GM19372 (cell line): ENCODE measurements around the gene WDFY4.

Experiments
- ATAC-seq: cut with Tn5 transposase; IDR thresholded peaks from one replicate; pipeline ENCODE4 v1.9.1; 2021; ENCODE audit warnings: mild to moderate bottlenecking, low read depth, moderate library complexity; ENCODE audit not compliant: unreplicated experiment

WDFY4 gene

DNA sequence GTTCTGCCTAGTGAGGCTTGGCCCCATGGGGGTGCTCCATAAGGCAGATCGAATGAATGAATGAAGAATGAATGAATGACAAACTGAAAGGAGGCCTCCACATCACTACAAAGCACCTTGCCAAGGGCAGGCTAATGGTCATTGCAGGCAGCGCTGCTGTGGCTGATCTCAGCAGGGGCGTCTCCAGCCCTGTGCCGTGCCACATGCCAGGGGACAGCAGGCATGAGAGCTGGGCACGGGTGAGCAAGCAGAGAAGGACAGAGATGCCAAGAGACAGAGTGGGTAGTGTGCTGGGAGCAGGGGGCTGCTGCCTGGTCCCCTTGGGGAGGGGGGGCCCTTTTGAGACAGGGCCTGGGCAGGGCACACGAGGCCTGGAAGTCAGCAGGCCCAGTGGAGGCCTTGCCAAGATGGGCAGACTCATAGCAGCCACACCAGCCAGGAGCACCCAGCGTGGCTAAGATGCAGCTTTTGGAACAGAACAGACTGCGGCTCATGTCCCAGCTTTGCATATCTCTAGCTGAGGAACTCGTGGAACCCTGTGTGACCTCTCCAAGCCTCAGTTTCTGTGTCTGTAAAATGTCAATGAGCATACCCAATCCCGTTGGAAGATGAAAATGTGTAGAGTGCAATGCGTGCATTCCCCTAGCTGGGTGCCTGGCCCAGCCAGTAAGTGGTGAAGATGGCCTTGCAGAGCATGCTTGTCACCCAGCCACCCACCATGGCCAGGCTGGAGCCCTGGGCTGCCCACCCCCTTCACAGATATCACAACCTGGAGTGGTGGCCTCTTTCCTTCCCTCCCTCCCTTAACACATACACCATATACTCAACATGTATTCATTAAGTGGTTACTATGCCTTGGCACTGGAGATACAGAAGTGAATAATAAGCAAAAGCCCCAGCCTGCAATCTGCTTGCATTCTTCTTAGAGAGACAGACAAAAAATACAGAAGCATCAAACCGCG, 316.0 kb downstream of the WDFY4 start:
- ATAC-seq: no peak

GRCh38 chr10:49001402-49001801, 316.7 kb downstream of the WDFY4 start:
- ATAC-seq: no peak

- no peak for ATAC-seq
Measured at GRCh38 chr10:49001870-49002672, 317.4 kb downstream of the WDFY4 start.

GRCh38 chr10:49005270-49005669, 320.6 kb downstream of the WDFY4 start:
- ATAC-seq: no peak

- ATAC-seq: no peak
Measured at GRCh38 chr10:49007129-49007528, 322.5 kb downstream of the WDFY4 start.

DNA sequence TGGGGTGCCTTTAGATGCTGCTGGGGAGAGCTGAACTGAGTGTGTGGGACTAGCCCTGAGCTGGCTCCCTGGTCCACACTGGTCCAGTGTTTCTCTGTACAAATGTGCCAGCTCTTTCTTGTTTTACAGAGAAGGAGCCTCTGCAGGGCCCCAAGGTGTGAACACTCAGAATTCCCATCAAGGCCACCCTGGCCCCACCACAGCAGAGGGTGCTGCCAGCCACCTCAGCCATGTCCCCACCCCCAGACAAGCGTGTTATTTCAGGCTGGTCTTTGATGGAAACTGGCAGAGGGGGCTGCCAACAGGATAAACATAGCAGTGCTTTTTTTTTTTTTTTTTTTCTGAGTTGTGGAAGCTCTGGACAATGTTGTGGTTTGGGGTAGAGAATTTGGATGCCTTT, 323.4 kb downstream of the WDFY4 start:
- no peak for ATAC-seq

GRCh38 chr10:49008505-49009198, 324.0 kb downstream of the WDFY4 start:
- ATAC-seq: no peak

DNA sequence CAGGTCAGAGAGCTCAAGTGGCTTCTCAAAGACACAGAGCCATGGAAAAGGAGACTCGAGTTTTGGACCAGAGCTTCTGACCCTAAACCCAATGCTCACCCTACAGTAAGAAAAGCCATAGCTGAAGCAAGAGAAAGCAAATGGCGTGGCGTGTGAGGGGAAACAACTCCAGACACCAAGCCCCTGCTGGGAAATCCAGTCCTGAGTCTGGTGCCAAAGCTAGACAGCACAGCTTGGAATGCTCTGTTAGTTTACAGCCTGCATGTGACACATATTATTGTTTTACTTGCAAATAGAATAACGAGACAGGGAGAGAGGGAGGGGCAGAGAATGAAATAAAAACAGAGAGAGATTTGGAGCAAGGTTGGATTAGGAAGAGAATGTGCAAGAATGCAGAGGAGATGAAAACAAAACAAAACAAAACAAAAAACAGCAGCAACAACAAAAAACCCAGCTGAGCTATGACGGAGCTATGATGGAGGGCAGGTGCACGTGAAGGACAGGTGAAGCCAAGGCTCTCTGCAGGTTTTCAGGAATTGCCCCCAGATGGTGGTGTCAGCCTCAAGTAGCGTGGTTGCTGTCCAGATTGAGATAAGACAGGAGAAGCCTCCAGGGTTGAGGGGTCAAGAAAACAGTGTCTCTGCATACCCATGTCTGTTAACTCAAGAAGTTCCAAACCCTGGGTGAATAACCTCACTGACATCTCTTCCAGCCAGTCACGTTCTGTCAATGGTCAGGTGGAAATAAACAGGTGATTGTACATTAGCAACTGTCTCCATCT, 324.7 kb downstream of the WDFY4 start:
- ATAC-seq: no peak

- no peak for ATAC-seq
Measured at GRCh38 chr10:49010295-49010694, 325.6 kb downstream of the WDFY4 start.

GRCh38 chr10:49010865-49011264, 326.2 kb downstream of the WDFY4 start:
- ATAC-seq: no peak

DNA sequence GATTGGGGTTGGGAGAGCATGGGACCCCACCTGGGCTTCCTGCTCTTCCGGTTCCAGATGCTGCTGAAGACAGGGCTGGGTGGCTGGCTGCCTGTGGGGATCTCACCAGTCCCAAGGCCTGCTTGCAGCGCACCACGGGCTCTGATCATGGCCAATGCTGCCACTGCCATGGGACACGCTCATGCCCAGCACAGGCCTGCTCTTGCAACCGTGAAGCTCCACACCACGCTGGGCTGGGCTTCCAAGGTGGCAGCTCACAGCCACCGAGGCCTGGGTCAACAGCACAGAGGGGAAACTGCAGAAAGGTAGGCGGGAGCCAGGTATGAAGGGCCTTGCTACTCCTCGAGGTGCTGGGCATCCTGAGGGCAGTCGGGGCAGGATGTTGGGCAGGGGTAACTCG, 327.1 kb downstream of the WDFY4 start:
- ATAC-seq: no peak

DNA sequence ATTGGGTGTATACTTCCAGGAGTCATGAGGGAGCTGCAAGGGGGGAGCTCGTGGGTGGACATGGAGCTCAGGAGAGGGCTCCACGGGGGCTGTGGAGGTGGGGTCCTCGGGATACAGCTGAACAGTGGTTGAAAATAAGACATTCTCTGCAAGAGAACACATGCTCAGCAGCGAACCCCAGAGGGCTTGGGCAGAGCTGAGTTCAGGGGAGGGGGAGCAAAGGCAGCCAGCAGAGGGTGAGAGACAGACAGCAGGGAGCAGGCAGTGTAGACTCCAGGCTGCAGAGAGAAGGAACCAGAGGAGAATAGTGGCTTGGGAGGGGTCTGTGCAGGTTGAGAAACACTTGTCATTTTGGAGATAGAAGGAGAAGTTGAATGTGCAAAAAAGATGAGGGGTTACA, 327.9 kb downstream of the WDFY4 start:
- no peak for ATAC-seq

DNA sequence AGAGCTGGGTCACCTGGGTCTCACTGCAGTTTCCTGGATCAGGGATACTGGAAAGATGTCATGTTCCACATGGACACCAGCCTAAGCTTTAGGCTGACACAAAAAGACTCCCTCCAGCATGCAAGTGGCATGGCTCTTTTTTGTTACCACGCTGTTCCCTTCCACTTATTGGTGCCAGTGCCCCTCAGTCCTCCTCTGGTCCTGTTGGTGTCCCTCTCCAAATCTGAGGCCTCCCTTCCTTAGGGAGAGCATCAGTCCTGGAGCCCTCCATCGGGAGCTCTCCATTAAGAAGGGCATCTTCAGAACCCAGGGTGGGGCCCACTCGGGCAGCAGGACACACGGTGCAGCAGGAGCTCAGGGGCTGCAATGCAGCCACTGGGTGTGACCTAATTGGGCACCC, 331.0 kb downstream of the WDFY4 start:
- ATAC-seq: no peak

- no peak for ATAC-seq
Measured at GRCh38 chr10:49021685-49022084, 337.0 kb downstream of the WDFY4 start.

- ATAC-seq: no peak
Measured at GRCh38 chr10:49023071-49023470, 338.4 kb downstream of the WDFY4 start.

DNA sequence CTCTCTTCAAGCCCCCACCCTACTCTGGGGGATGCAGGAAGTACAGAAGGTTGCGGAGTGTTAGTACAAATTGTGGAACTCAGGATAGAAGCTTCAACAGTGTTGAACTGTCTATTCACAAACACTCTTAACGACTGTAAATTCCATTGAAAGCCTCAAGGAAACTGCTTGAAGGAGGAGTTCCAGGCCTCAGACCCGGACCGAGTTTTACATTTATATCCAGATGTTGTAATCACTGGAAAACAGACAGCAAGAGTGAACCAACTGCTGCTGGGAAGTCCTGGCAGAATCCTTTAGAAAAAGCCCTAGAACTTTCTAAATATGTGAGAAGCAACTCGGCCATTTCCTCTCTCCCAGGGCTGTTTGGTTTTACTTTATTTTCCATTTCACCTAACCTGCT, 339.1 kb downstream of the WDFY4 start:
- ATAC-seq: no peak

DNA sequence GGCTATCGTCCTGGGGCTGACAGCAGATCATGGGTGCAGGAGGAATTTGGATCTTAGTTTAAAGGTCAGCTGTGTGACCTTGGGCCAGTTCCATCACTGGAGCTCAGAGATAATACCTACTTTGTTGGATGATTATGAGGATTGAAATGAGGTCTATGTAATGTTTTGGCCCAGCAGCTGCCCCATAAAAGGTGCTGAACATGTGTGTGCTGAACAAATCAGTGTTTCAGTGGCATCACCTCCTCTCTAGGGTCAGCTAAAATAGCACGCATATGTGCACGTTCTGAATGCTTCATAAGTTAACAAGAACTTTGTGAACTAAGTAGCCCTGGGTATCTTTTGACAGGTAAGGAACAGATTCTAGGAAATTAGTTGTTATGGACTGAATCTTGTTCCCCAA, 339.8 kb downstream of the WDFY4 start:
- ATAC-seq: no peak

DNA sequence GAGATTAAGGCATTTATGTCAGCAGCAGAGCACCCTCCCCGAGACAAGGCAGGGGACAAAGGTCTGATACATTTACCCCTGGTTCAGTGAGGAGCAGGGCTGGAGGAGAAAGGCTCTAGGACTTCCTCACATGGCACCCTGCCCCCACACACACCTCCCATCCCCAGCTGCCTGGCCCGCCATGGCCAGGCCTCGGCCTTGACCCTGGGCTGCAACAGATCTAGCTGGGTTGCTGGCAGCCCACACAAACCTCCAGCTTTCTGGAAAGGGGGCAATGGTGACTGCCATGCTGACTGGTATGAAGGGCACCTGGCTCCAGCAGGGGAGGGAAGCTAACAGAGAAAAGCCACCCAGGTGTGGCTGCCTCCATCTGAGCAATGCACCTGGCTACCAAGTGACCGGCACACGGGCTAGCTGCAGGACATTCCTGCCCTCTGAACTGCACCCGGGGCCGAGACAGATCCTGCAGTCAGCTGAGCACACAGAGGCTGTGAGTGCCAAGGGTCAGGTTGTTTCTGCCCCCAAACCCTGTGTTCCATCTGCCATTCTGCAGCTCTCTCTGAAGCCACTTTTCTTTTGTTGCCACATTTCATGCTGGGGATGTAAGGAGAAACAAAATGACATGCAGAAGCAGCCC, 340.8 kb downstream of the WDFY4 start:
- ATAC-seq: no peak

DNA sequence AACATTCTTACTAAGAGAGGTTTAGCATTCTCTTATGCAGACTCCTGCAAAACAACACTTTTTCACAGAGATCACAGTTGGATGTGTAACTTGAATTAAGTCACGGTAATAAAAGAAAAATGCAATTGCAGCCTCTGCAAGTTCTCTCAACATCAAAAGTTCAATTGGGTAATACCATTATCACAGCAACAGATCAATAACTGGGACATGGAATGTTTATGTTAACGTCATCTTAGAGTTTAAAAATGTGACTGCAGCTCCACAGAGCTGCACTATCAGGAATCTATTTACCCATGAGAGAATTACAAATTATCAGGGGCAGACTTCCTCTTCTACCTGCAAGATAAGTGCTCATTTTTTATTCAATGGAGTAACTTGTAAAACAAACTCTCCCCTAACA, 344.0 kb downstream of the WDFY4 start:
- ATAC-seq: no peak

DNA sequence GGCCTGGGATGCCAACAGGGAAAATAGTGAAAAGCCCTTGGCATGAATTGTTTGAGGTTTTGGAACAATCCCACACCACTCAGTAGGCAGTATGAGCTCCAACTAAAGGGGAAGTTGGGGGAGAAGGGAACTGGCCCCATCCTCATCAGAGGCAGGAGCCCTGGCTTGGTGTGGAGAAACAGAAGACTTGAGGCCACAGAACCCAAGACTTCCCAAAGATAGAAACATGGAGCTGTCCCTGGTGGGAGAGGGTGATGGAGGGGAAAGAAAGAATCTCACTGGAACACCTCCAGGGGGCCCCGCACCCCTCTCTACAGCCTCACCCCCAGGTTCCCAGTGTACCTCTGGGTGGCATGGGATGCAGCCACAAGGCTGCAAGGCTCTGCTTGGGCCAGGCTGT, 345.0 kb downstream of the WDFY4 start:
- ATAC-seq: no peak
